Measurements from ENCODE around the gene CAPN13.

CAPN13 gene

GRCh38 chr2:30678410-30679137 lies 128.7 kb downstream of the CAPN13 start:
- DNase-seq: no peak

- no peak for DNase-seq
Measured at GRCh38 chr2:30677861-30678385, 129.3 kb downstream of the CAPN13 start.

- no peak for DNase-seq
Measured at GRCh38 chr2:30677231-30677630, 130.0 kb downstream of the CAPN13 start.

GRCh38 chr2:30675758-30676157 lies 131.5 kb downstream of the CAPN13 start:
- no peak for DNase-seq

GRCh38 chr2:30673127-30673526 lies 134.1 kb downstream of the CAPN13 start:
- no peak for DNase-seq

All from activated CD4-positive, CD25-positive, alpha-beta regulatory T cell (primary cell).